Measurements from ENCODE around the gene SLC25A13.
"Not testable (repeated sequence)": the region's sequence is repeated elsewhere in the genome, so short reads cannot be mapped to it uniquely, and the experiment has no call there.

Gene SLC25A13

GRCh38 chr7:96297446-96297845, 24.5 kb downstream of the SLC25A13 start:
- not testable (repeated sequence) for DNase-seq (ENCODE audit: low spot score)

DNA sequence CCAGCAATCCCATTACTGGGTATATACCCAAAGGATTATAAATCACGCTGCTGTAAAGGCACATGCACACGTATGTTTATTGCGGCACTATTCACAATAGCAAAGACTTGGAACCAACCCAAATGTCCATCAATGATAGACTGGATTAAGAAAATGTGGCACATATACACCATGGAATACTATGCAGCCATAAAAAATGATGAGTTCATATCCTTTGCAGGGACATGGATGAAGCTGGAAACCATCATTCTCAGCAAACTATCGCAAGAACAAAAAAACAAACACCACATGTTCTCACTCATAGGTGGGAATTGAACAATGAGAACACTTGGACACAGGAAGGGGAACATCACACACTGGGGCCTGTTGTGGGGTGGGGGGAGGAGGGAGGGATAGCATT, 28.0 kb downstream of the SLC25A13 start:
- not testable (repeated sequence) for DNase-seq (ENCODE audit: low spot score)

DNA sequence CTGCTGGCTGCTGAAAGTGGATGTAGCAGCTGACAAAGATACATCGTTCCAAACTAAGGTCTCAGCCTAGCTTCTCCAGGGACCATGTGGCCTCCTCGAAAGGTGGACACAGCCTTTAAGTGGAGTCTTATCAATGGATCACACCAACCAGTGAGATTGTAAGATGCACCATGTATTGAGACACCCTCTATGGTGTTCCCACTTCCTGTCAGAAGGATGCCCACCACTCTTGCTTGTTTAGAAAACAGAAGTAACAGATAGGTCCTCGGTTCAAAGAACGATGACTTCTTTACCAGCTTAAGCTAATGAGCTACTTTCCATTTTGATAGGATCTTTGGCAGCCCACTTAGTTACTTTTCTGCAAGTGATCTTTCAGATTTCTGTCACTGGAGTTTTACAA, 34.3 kb downstream of the SLC25A13 start:
- no peak for DNase-seq (ENCODE audit: low spot score)

DNA sequence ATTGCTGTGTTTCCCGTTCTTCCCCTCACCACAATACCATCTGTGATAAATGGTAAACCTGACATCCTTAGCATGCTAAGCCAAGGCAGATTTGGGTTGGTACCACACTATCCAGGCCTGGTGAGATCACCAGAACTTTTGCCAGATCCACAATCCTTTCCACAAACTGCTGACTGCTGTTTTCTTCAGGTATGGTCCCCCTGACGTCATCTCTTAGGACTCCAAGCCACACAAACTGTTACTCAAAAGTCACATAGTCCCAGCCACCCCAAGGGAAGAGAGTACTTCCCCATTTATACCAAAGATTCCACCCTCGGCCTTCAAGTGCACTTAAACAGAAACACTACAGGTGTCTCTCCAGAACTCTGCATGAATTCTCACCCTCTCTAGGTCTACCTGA, 34.8 kb downstream of the SLC25A13 start:
- no peak for DNase-seq (ENCODE audit: low spot score)

- no peak for DNase-seq (ENCODE audit: low spot score)
Measured at GRCh38 chr7:96285579-96285978, 36.3 kb downstream of the SLC25A13 start.

DNA sequence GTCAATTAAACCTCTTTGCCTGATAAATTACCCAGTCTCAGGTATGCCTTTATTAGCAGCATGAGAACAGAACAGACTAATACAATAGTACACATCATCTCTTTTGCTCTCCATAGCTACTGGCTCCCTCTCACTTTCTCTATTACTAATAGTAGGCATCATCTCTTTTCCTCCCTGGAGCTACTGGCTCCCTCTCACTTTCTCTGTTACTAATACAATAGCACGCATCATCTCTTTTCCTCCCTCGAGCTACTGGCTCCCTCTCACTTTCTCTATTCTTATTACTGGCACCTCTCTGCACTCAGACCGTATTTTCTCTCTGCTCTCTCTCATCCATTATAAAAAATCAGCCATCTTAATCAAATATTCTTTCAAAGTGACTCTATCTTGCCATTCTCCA, 37.1 kb downstream of the SLC25A13 start:
- no peak for DNase-seq (ENCODE audit: low spot score)

GRCh38 chr7:96284240-96284639, 37.7 kb downstream of the SLC25A13 start:
- DNase-seq (ENCODE audit: low spot score), result no peak

DNA sequence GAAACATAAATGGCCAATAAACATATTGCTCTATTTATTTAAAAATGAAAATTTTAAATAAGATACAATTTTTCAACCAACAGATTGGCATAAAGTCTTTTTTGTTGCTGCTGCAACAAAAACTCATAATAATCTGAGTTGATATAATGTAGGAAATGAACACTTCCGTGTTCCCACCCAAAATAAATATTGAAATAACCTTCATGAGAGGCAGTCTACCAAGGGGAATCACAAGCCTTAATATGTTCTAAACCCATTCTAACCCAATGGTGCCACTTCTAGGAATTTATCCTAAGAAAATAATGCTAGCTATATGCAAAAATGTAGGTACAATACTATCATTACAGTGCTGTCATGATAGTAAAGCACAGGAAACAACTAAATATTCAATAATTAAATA, 39.1 kb downstream of the SLC25A13 start:
- DNase-seq (ENCODE audit: low spot score), result no peak

DNA sequence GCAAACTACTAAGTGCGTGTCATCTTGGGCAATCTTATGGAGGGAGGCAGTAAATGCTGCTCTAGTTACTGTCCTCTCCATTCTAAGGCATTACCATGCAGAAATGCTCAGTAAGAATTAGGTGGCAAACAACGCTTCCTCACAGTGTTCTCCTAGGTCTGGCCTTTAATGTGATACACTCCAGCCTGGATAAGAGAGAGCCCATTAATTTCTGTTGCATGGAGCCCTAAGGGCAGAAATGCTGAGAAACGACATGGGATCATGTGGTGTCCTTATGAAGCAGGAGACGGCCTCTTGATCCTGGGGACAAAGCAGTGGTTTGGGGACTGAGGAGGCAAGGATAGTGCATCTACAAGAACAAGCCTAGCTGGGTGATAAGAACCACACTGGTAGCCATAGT, 44.0 kb downstream of the SLC25A13 start:
- no peak for DNase-seq (ENCODE audit: low spot score)

DNA sequence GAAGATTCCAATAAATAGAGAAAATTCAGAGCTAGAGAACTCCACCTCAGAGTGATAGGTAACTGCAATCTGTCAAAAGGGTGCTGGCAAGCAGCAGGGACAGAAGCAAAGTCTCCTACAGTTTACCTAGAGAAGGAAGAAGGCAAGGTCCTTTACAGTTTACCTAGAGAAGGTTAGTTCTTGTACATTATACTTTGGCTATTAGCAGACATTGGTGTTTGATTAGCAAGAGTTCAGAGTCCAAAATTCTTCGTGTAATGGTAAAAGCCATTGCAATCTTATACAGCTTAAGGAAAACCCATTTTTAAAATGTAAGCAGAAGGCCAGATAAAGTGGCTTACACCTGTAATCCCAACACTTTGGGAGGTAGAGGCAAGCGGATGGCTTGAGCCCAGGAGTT, 45.9 kb downstream of the SLC25A13 start:
- DNase-seq (ENCODE audit: low spot score), result no peak

DNA sequence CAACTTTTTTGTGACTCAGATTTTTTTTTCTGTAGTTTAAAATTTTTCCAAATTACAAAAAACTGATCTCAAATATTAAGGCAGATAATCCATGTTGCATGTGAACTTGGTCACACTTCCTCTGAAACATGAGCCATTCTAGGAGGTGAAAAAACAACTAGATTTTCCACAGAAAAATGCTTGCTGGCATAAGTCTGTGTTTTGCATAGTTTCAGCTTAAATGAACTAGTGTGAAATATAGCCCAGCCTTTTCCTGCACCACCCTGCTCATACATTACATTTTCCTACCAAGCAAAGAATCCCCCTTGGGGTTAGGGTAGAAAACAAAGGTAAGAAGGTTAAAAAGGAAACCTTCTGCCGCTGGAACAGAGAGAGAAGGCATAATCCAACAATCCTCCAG, 48.2 kb downstream of the SLC25A13 start:
- no peak for DNase-seq (ENCODE audit: low spot score)

GRCh38 chr7:96269246-96269994, 52.5 kb downstream of the SLC25A13 start:
- no peak for DNase-seq (ENCODE audit: low spot score)

DNA sequence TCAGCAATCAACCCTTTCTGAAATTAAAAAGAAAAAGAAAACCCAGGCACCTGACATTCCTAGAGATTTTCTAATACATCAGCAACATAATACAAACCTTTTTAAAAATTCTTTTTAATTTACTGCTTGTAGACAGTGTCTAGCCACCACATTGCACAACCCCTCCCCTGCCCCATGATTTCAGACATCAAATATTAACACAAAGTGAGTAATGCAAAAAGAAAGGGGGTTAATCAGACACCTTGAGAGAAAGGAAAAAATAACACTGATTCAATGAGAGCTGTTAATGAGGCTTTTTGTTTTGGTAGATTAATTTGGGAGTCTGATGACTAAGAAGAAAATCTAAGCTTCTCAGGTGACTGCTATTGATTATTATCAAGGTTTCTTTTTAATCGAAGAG, 55.3 kb downstream of the SLC25A13 start:
- DNase-seq (ENCODE audit: low spot score), result no peak

GRCh38 chr7:96266015-96266414, 55.9 kb downstream of the SLC25A13 start:
- no peak for DNase-seq (ENCODE audit: low spot score)

GRCh38 chr7:96253964-96254363, 67.9 kb downstream of the SLC25A13 start:
- no peak for DNase-seq (ENCODE audit: low spot score)

- DNase-seq (ENCODE audit: low spot score), result no peak
Measured at GRCh38 chr7:96253441-96253840, 68.5 kb downstream of the SLC25A13 start.

- no peak for DNase-seq (ENCODE audit: low spot score)
Measured at GRCh38 chr7:96250776-96251361, 71.0 kb downstream of the SLC25A13 start.

DNA sequence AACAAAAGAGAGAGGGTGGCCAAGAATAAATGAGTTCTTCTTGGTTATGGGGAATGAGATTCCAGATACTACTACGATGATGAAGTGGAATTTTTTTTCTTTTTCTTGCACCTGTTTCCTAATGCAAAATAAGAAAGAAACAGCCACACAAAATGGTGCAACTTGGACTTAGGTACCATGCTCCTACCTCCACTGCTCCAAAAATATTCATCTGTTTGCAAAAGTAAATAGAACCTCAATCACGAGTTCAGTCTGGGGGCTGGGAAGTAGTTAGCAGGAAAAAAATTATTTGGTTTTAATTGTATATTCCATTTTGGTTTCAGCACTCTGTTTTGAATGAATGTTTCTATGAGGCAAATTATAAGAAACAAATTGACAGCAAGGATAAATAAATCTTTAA, 73.5 kb downstream of the SLC25A13 start:
- DNase-seq (ENCODE audit: low spot score), result no peak

DNA sequence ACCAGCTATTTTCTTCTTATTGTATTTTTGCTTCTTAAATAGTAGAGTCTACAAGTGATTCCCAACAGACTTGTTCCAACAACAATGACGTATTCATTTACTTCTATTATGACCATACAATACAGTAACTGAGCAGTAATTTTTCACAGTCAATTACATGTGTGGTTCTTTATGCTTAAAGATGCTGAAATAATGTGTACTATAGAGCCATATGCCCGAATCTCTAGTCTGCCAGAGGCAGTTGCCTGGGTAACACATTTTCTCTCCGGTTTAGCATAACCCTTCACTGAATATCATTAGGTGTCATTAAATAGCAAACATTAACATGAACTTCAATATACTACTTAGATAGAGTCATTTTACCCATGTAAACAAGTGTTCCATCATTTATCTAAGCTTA, 75.0 kb downstream of the SLC25A13 start:
- no peak for DNase-seq (ENCODE audit: low spot score)

DNA sequence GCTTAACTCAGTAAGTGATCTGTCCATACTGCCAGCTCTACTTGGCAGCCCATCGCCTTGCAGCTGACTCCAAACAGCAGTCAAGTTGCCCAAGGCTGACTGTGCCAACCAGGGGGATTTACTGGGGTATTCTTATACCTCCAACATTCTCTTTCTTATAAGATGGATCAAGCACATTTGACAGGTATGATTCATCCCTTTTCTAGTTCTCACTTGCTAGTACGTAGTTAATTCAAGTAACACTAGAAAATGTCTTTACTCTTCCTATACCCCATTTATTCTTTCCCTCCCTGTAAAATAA, 77.0 kb downstream of the SLC25A13 start:
- DNase-seq (ENCODE audit: low spot score), result no peak

DNA sequence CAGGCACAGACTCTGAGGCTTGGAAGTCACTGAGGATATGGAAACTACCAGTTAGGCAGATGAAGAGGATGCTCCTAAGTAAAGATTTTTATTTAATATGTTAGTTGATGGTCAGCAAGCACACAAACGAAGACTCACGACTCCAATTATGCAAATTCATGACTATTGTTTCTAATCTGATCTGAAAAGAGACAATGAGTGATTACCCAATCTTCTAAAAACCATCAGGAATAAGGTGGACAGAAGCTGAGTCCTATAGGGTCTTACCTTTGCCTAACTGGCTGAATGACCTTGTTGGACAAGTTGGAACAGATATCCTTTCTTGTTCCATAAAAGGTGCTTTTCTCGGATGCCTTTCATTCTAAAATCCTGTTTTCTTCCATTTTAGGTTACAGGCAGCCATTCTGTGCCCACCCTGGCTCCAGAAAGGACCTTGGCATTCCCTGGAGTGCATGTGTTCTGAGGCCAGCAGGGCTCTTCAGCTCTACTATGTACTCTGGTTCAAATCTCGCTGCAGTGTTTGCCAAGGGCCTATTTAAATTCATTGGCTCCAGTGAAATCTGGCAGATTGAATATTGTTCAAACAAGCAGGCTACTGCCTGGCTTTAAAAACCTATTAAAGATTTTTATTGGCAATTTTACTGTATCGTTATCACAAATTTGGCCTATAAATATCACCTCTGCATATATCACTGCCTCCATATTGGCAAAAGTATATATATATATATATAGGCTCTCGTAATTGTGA, 77.5 kb downstream of the SLC25A13 start:
- DNase-seq (ENCODE audit: low spot score), result no peak

DNA sequence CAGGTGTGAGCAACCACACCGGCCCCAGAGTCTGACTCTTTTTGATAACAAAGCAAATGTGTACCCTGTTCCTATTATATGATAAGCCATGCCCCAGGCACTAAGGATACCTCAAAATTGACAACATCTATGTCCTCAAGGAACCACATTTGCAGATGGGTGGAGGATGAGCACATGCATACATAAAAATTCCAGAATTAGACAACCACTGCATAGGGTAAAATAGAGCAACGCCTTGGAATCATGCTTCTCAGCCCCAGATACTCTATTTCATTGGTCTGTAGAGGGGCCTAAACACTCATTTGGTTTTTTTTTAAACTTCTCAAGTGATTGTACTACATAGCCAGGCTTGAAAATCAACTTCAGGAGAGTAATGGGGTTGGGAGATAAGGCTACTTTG, 78.7 kb downstream of the SLC25A13 start:
- no peak for DNase-seq (ENCODE audit: low spot score)

DNA sequence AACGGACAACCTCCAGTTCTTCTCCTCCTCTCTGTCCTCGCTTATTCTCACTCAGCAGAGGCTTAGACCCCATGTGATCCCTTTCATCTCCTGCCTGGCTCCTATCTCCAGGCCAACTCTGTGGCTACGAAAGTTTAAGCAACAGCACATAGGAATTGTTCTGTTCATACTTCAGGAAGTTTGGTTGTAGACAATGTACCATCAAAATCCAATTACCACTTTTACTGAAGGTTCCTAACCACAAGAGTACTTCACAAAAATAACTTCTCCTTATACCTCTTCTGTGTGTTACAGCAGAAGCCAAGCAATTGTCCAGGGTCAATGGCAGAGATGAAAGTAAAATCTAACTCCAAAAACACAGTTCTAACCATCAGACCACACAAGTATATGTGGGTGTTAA, 80.0 kb downstream of the SLC25A13 start:
- DNase-seq (ENCODE audit: low spot score), result no peak
